ENCODE data around the gene CCDC192.

GRCh38 chr5:127826011-127826410, 122.8 kb downstream of the CCDC192 start:
- TF ChIP-seq CTCF (IDR thresholded peaks at IDR 0.05) (no peak), POLR2A (IDR thresholded peaks at IDR 0.05) (no peak), EP300 (IDR thresholded peaks at IDR 0.05; ENCODE audit: low read depth) (no peak)

Measured in transverse colon (tissue), 3 donors.